Measurements from ENCODE around the gene PRKAR2B.
A peak's percentile ranks its signal among the peaks of the same experiment; 100 is the strongest.

The PRKAR2B gene

DNA sequence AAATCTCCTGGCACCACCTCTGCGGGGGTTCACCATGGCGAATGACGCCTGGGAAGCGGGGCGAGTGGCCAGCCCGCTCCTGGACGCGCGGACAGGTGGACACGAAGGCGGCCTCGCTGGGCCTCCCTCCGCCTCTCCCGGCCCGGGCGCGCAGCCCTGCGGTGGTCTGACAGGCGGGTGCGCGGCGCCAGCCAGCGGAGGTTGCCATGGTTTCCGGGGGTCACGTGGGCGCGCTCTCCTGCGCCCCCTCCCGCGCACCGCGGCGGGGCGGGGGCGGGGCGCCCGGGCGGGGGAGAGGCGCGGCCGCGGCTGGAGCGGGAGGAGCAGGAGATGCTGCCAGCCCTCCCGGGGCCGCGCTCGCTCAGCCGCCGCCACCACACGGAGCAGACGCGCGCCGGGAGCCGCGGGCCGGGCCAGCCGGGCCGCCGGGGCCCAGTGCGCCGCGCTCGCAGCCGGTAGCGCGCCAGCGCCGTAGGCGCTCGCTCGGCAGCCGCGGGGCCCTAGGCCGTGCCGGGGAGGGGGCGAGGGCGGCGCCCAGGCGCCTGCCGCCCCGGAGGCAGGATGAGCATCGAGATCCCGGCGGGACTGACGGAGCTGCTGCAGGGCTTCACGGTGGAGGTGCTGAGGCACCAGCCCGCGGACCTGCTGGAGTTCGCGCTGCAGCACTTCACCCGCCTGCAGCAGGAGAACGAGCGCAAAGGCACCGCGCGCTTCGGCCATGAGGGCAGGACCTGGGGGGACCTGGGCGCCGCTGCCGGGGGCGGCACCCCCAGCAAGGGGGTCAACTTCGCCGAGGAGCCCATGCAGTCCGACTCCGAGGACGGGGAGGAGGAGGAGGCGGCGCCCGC lies at the start of gene PRKAR2B:
PRKAR2B (plus strand) TSS at position 359 of the 848 bp plus-strand sequence; CDS start at position 562, 203 bp downstream.
- TF ChIP-seq, protein P1, sequence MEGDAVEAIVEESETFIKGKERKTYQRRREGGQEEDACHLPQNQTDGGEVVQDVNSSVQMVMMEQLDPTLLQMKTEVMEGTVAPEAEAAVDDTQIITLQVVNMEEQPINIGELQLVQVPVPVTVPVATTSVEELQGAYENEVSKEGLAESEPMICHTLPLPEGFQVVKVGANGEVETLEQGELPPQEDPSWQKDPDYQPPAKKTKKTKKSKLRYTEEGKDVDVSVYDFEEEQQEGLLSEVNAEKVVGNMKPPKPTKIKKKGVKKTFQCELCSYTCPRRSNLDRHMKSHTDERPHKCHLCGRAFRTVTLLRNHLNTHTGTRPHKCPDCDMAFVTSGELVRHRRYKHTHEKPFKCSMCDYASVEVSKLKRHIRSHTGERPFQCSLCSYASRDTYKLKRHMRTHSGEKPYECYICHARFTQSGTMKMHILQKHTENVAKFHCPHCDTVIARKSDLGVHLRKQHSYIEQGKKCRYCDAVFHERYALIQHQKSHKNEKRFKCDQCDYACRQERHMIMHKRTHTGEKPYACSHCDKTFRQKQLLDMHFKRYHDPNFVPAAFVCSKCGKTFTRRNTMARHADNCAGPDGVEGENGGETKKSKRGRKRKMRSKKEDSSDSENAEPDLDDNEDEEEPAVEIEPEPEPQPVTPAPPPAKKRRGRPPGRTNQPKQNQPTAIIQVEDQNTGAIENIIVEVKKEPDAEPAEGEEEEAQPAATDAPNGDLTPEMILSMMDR (IDR thresholded peaks at IDR 0.05; ENCODE audit: control insufficient read depth, extremely low read depth, insufficient read depth), result peak; percentile 16; the same call in 1 of the 2 replicates
- peak within 1 kb of the TSS; percentile 81 for H3K4me3 ChIP-seq (ENCODE audit: low read depth, low read length)
- DNase-seq (ENCODE audit: low read depth), result no peak

DNA sequence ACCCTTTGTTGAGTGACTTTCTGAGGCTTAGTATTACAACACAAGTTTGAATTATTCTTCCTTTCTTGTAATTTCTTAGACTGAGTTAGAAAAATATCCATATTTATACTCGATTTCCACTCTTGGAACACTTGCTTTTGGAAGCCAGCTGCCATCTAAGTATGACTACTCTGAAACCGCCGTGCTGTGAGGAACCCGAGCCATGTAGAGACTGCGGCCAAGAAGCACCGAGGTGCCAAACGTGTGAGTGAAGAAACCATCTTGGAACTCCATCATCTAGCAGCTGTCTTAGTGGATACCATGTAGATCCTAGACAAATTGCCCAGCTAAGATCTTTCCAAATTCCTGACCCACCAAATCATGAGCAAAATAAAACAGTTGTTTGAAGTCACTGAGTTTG lies 49.7 kb upstream of the PRKAR2B start:
- DNase-seq (ENCODE audit: low read depth), result no peak
- H3K4me3 ChIP-seq (ENCODE audit: low read depth, low read length), result no peak overlapping the region
- TF ChIP-seq, protein P1 (IDR thresholded peaks at IDR 0.05; ENCODE audit: control insufficient read depth, extremely low read depth, insufficient read depth), result no peak

DNA sequence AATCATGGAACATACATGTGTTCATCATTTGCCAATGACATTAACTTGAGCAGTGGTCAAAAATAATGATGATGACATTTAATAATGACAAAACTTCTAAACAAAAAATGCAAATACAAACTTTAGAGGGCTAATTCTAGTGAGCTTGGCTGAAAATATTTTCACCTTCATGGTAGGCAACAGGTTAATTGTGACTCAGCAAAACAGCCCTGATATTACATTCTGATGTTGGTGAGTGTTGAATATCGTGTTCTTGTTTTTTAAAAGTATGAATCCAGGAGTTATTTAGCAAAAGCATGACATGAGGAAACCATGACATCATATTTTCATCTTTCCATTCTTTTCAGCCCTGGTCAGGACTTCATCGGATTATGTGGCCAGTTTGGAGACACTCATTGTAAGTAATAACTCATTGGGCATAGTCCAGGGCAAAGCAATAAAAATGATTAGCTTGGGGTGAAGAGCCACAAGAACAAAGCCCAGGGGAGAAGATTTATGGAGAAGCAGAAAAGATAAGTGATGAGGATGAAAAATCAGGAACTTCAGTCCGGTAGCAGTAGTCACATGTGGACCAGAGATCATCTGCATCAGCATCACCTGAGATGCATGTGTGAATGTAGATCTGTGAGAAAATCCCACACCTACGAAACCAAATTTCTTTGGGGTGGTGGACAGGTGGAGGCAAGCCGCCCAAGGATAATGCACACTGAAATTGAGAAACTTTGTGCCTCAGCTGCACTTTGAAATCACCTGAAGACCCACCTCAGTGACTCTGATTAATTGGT lies 46.8 kb upstream of the PRKAR2B start:
- H3K4me3 ChIP-seq (ENCODE audit: low read depth, low read length), result no peak overlapping the region
- DNase-seq (ENCODE audit: low read depth), result no peak
- TF ChIP-seq, protein P1 (IDR thresholded peaks at IDR 0.05; ENCODE audit: control insufficient read depth, extremely low read depth, insufficient read depth), result no peak

DNA sequence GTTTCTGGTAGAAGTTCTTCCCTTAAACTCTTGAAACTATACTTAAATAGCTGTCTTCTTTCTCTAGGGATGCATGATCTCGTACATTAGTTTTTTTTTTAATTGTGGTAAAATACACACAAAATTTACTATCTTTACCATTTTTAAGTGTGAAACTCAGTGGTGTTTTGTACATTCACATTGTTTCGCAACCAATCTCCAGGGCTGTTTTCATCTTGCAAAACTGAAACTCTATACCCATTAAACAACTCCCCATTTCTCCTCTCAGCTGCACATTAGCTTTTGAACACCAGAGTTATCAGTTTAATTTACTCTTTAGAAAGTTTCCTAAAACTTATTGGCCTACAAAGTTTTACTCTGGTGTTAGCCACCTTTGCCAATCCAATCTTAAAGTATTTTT lies 45.5 kb upstream of the PRKAR2B start:
- DNase-seq (ENCODE audit: low read depth), result no peak
- TF ChIP-seq, protein P1 (IDR thresholded peaks at IDR 0.05; ENCODE audit: control insufficient read depth, extremely low read depth, insufficient read depth), result no peak

DNA sequence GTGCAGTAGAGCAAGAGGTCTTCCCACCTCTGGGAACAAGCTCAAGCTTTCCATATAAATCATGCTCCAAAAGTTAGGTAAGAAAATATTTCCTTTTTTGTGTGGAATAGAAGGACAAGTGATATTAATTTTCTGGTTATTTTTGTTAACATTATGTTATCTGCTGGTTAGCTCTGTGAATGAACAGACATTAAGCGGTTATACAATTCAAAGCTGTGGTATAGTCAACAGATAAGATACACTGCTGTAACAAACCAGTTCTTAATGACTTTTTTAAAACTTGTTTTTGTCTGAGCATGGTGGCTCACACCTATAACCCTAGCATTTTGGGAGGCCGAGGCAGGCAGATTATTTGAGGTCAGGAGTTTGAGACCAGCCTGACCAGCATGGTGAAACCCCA lies 43.0 kb upstream of the PRKAR2B start:
- DNase-seq (ENCODE audit: low read depth), result no peak
- H3K4me3 ChIP-seq (ENCODE audit: low read depth, low read length), result no peak overlapping the region
- TF ChIP-seq, protein P1 (IDR thresholded peaks at IDR 0.05; ENCODE audit: control insufficient read depth, extremely low read depth, insufficient read depth), result no peak

More for the DNA sequence above, 45.5 kb upstream of the PRKAR2B start:
- no peak overlapping the region for H3K4me3 ChIP-seq (ENCODE audit: low read depth, low read length)

DNA sequence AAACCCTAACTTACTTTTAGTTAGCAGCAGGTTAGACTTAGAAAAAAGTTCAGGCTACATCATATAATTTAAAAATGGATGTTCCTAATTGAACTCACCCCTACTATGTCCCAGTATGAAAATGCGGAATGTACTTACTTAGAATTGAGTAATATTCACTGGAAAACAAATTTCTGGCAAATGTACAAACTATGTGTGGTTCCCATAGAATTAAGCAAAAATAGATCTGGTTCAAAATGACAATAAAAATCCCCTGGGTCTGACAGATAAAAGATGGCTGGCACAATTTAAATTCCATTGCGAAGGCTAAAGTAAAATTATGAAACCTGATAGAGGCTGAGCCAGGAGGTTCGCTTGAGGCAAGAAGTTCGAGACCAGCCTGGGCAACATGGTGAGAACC lies 42.4 kb upstream of the PRKAR2B start:
- H3K4me3 ChIP-seq (ENCODE audit: low read depth, low read length), result no peak overlapping the region
- TF ChIP-seq, protein P1 (IDR thresholded peaks at IDR 0.05; ENCODE audit: control insufficient read depth, extremely low read depth, insufficient read depth), result no peak
- no peak for DNase-seq (ENCODE audit: low read depth)

Measured in LNCaP clone FGC (cell line).